Aorta (tissue), 5 donors: ENCODE results near the gene RAB4A. TPM values are rescaled to one million over a fixed set of nuclear protein-coding genes. Genes with fewer than 3 reads are reported as not detected.
"Not testable (repeated sequence)": the region's sequence is repeated elsewhere in the genome, so short reads cannot be mapped to it uniquely, and the experiment has no call there.

Source experiments
- ATAC-seq: fragments of 200-7000 bp; cut with Tn5 transposase; one replicate; pipeline ENCODE4 v1.9.1; 2022; ENCODE audit warnings: moderate library complexity; ENCODE audit not compliant: low FRiP score
- DNase-seq, 2 donors: peaks; one replicate each; pipeline ENCODE4 v3.0.0-alpha.2; 2020
- H3K27ac ChIP-seq, 2 donors: one replicate each; pipeline ENCODE4 v1.5.1; 2013; ENCODE audit warnings: low read length in 2 of 2, mild to moderate bottlenecking in 2 of 2, moderate library complexity in 2 of 2, control low read depth in 1 of 2, inconsistent platforms in 1 of 2, low read depth in 1 of 2
- H3K27me3 ChIP-seq, 2 donors: one replicate each; pipeline ENCODE4 v1.6.1; 2013; ENCODE audit warnings: control low read depth in 1 of 2, low read length in 1 of 2, mild to moderate bottlenecking in 1 of 2, moderate library complexity in 1 of 2; ENCODE audit not compliant: insufficient read depth in 2 of 2, control insufficient read depth in 1 of 2
- H3K36me3 ChIP-seq, 2 donors: one replicate each; pipeline ENCODE4 v1.6.1; 2013; ENCODE audit warnings: control low read depth in 1 of 2, low read length in 1 of 2, mild to moderate bottlenecking in 1 of 2; ENCODE audit not compliant: insufficient read depth in 2 of 2, control insufficient read depth in 1 of 2
- H3K4me1 ChIP-seq, 2 donors: one replicate each; pipeline ENCODE4 v1.6.1; 2013; ENCODE audit warnings: low read length in 2 of 2, control low read depth in 1 of 2, mild to moderate bottlenecking in 1 of 2, moderate library complexity in 1 of 2; ENCODE audit not compliant: insufficient read depth in 2 of 2, control insufficient read depth in 1 of 2
- H3K4me3 ChIP-seq, 2 donors: one replicate each; pipeline ENCODE4 v1.5.1; 2013; ENCODE audit warnings: low read length in 2 of 2, control low read depth in 1 of 2, mild to moderate bottlenecking in 1 of 2
- H3K9me3 ChIP-seq: one replicate; pipeline ENCODE4 v1.6.1; 2013; ENCODE audit warnings: mild to moderate bottlenecking, low read length; ENCODE audit not compliant: control insufficient read depth
- WGBS, 2 donors: extraction: QIAGEN DNeasy Blood & Tissue Kit; methylation state at CpG; one replicate each; pipeline ENCODE4 v1.1.7; 2013; 5-methylcytosine and 5-hydroxymethylcytosine counted together
- intact Hi-C, 2 donors: fragments of 100-400 bp; cut with DNase I; formaldehyde crosslinking; loops; one replicate each; pipeline versions ENCODE4 v1.14.2 to v1.15.0; 2022
- polyA plus RNA-seq, 2 donors: library from polyadenylated mRNA; stranded (reverse); fragments of 200-250 nt; gene quantifications; one replicate each; pipeline ENCODE4 v1.2.3, GENCODE V29; 2013
- total RNA-seq, 2 donors: library from RNA; stranded (reverse); fragmentation: NEBNext Ultra II Directional; extraction: Animal tissue kit (Norgen Biotek cat#: 25700); gene quantifications; one replicate each; pipeline ENCODE4 v1.2.1, GENCODE V29; 2021
- donor health status: healthy with polysubstance abuse.
- donor health status: Bipolar disorder and iron deficiency.
- donor health status: DM: no; HTN: no; CAD: no.
- donor health status: DM: no; HTN: no; CAD: no.
- donor health status: DM: yes; HTN: yes; CAD: no.

Gene RAB4A
- total and polyA plus RNA-seq, 4 donors, result 38.1 to 60.5 (median 58.6) TPM

DNA sequence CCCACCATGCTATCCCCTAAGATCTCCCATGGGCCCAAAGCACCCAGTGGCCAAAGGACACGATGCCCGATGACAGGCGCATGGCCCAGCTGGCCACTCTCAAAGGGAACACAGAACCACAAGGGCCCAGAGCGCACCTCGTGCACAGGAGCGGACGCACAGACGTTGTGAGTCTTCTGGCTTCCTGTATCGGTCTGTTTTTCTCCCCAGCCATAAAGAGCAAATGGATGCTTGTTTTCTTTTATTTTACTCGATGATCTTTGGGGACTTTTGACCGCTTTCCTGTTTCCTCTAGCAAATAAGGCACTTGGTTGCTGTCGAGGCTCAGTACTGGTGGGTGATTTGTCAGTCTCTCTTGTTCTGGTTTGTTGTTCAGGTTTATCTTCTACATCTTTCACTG, 55.7 kb downstream of the RAB4A start:
- Histone ChIP-seq H3K4me3 (no peak overlapping the region), H3K36me3 (no peaks in the 10 kb centered on the region), H3K27me3 (no peaks in the 10 kb centered on the region), H3K9me3 (no peaks in the 10 kb centered on the region), H3K4me1 (no peaks in the 10 kb centered on the region), H3K27ac (no peak overlapping the region)
- DNase-seq (no peak), ATAC-seq (no peak)
- intact Hi-C loops, result no loop called here
- WGBS, 2 donors, result 90 to 92% methylated on average over 12 of the region's 12 CpGs

DNA sequence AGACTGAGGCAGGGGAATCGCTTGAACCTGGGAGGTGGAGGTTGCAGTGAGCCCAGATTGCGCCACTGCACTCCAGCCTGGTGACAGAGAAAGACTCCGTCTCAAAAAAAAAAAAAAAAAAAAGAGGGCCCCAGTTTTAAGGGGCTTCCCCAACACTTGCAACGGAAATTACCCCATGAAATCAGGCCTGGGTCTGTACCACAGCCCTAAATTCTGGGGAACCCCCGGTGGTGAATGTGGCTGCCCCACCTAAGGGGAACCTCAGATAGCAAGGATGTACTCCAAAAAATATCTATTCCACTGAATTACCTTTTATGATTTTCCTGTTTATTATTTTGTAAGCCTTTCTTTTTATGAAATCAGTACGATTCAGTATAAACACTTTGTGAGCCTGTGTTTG, 56.9 kb downstream of the RAB4A start:
- H3K36me3 ChIP-seq, H3K27ac ChIP-seq, DNase-seq, intact Hi-C loops, H3K4me1 ChIP-seq, H3K4me3 ChIP-seq, ATAC-seq, H3K9me3 ChIP-seq, H3K27me3 ChIP-seq: not testable (repeated sequence)
- 97 to 98% methylated on average over 6 of the region's 6 CpGs for WGBS, 2 donors

DNA sequence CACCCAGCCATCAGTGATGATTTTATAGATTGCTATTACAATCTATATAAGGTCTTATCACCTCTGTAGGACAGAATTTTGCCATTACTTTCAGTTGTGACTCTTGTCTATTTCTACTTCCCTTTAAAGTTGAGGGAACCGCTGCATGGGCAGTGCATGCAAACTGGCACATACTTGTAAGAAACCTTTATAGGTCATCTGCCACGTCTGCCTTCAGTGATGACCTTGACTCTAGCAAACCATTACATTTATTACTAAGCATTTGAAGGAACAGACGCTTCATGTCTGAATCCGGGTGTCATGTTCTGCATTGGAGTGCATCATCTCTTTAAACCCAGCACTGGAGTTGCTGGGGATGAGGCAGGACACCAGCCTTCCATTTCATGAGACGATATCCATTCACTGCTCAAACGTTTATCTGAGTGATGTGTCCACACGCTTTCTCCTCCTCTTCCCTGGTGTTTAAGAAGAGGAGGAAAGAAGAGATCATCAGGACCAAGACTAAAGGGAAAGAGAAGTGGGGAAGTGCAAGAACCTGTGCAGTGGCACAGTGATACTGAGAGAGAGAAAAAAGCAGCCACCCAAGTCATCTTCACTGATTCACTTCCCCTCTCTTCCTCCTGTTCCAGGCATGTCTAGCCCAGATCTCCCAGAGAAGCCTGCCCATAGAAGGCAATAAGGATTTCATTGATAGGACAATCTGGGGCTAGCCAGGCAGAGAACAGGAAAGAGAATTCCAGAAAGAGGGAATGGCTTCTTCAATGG, 57.9 kb downstream of the RAB4A start:
- Histone ChIP-seq H3K4me3 (no peak overlapping the region), H3K36me3 (no peaks in the 10 kb centered on the region), H3K9me3 (no peaks in the 10 kb centered on the region), H3K27me3 (no peaks in the 10 kb centered on the region), H3K4me1 (no peaks in the 10 kb centered on the region), H3K27ac (no peak overlapping the region)
- intact Hi-C loops, result no loop called here
- DNase-seq, result no peak
- WGBS, 2 donors, result 84 to 93% methylated on average over 7 of the region's 7 CpGs
- no peak for ATAC-seq

DNA sequence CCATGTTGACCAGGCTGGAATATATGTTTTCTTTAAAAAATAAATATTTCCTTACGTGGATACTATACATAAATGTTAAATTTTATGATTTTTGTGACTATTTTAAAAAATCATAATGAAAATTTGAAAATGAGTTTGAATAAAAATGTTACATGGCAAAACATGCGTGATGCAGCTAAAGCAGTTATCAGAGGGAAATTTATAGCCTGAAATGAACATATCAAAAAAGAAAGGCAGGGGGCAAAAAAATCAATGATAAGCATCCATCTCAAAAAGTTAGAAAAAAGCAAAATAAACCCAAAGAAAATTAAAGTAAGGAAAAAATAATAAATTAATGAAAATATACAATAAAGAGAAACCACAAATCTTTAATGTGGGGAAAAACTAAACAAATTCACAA, 63.4 kb downstream of the RAB4A start:
- no peaks in the 10 kb centered on the region for H3K9me3 ChIP-seq
- no peaks in the 10 kb centered on the region for H3K4me1 ChIP-seq
- H3K4me3 ChIP-seq, result no peak overlapping the region
- intact Hi-C loops, result no loop called here
- no peak overlapping the region for H3K27ac ChIP-seq
- 97 to 98% methylated on average over 2 of the region's 2 CpGs for WGBS, 2 donors
- H3K27me3 ChIP-seq, result no peaks in the 10 kb centered on the region
- no peaks in the 10 kb centered on the region for H3K36me3 ChIP-seq
- DNase-seq (no peak), ATAC-seq (no peak)

DNA sequence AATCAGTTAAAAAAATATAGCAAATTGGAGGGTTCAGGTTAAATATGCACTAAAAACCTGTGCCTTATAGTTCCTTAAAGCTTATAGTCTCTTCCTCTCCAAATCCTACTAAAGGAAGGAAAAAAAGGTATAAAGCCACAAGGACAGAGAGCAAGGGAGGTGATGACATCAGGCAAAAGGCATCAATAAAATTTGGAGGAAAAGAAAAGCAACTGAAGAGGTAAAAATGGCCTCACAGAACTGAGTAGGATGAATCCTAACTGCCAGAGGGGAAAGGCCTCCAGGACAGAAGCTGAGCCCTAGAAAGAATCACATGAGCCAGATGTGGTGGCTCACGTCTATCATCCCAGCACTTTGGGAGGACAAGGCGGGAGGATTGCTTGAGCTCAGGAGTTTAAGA, 63.8 kb downstream of the RAB4A start:
- Histone ChIP-seq H3K4me3 (no peak overlapping the region), H3K27ac (no peak overlapping the region), H3K4me1 (no peaks in the 10 kb centered on the region), H3K36me3 (no peaks in the 10 kb centered on the region), H3K9me3 (no peaks in the 10 kb centered on the region), H3K27me3 (no peaks in the 10 kb centered on the region)
- WGBS, 2 donors, result 97% methylated on average over 2 of the region's 2 CpGs
- DNase-seq (no peak), ATAC-seq (no peak)
- intact Hi-C loops, result loop anchor here in 1 of 2 donors (5.0 kb wide), 1 partner anchor 62 kb away; the partner anchor contains the start of gene RAB4A

DNA sequence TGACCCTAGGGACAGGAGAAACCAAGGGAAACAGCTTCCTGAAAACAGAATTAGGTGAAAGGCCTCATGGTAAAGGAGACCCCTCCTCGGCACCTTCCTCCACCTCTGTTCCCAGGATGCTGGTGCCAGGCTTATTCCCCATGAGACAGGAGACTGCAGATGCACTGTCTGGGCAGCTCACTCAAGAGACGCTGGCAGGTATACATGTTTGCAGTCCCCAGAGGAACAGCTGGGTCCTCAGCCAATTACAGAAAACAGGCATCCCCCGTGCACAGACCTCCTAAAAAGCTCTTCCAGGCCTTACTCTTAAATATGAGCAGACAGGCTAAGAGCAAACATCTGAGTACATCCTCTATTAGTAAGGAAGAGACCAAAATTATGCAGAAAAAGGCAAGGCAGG, 65.4 kb downstream of the RAB4A start:
- H3K4me1 ChIP-seq, result no peaks in the 10 kb centered on the region
- no peak overlapping the region for H3K4me3 ChIP-seq
- no peaks in the 10 kb centered on the region for H3K9me3 ChIP-seq
- no peak for DNase-seq
- no peak overlapping the region for H3K27ac ChIP-seq
- intact Hi-C loops, result loop anchor here in 1 of 2 donors (5.0 kb wide), 1 partner anchor 64 kb away; the partner anchor contains the start of gene RAB4A
- H3K27me3 ChIP-seq, result no peaks in the 10 kb centered on the region
- WGBS, 2 donors, result 37 to 41% methylated on average over 3 of the region's 3 CpGs
- no peaks in the 10 kb centered on the region for H3K36me3 ChIP-seq
- ATAC-seq, result no peak

DNA sequence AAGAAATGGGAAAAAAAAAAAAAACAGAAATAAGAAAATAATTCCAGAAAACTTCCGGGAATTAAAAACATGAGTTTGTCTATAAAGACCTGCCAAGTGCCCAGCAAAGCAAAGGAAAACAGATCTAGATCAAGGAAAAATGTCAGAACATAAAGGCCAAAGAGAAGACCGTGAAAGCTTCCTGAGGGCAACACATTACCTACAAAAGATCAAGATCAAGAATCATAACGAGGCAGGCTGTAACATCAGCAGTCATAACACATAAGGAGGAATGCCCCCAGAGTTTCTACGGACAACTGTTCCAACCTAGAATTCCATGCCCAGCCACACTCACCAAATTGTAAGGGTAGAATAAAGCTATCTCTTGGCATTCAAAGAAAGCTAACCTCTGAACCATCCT, 68.2 kb downstream of the RAB4A start:
- H3K4me1 ChIP-seq, result no peaks in the 10 kb centered on the region
- no peaks in the 10 kb centered on the region for H3K9me3 ChIP-seq
- no peak overlapping the region for H3K4me3 ChIP-seq
- H3K27me3 ChIP-seq, result no peaks in the 10 kb centered on the region
- H3K36me3 ChIP-seq, result no peaks in the 10 kb centered on the region
- no peak overlapping the region for H3K27ac ChIP-seq
- intact Hi-C loops, result loop anchor here in 1 of 2 donors (5.0 kb wide), 1 partner anchor 67 kb away; the partner anchor contains the start of gene RAB4A
- WGBS, 2 donors, result 84 to 88% methylated on average over 4 of the region's 4 CpGs
- no peak for DNase-seq
- ATAC-seq, result no peak

DNA sequence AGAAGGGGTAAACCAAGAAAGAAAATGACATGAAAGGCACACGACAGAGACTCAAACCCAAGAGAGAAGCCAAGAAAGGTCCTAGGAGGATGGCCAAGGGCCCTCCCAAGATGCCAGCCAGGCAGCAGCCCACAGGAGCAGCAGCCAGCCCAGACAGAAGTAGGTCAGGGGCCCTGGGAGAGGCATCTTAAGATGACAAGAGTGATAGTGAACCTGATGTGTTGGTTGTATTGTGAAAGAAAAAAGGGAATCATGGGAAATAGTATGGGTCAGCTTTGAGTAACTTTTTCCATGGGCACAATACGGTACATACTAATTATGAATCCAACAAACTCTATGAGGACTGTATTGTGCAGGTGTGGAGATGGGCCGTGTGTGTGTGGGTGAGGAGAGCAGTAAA, 68.6 kb downstream of the RAB4A start:
- Histone ChIP-seq H3K36me3 (no peaks in the 10 kb centered on the region), H3K4me3 (no peak overlapping the region), H3K9me3 (no peaks in the 10 kb centered on the region), H3K27ac (no peak overlapping the region), H3K27me3 (no peaks in the 10 kb centered on the region), H3K4me1 (no peaks in the 10 kb centered on the region)
- peak in 1 of 2 donors; percentile 55 for DNase-seq
- WGBS, 2 donors, result 96% methylated on average over 3 of the region's 3 CpGs
- intact Hi-C loops, result loop anchor here in 1 of 2 donors (5.0 kb wide), 1 partner anchor 67 kb away; the partner anchor contains the start of gene RAB4A
- no peak for ATAC-seq

DNA sequence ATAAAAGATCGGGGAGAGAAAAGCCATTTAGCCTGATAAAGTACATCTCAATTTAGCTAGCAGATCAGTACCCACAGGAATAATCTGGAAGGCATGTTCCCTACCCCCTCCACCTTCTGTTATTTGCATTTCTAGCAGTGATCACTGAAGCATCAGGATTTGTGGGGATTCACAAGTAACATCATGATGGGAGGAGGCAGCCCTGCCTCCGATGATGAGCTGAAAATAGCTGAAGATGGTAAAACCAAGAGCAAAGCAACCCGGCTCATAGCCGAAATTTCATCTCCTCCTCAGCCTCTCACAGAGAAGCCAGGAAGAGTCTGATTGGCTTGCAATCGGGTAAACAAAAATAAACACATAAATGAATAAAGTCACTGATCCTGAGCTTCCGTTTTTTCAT, 69.6 kb downstream of the RAB4A start:
- WGBS, 2 donors, result 95 to 96% methylated on average over 6 of the region's 6 CpGs
- intact Hi-C loops, result no loop called here
- no peaks in the 10 kb centered on the region for H3K9me3 ChIP-seq
- no peak for ATAC-seq
- no peaks in the 10 kb centered on the region for H3K4me1 ChIP-seq
- no peaks in the 10 kb centered on the region for H3K27me3 ChIP-seq
- no peaks in the 10 kb centered on the region for H3K36me3 ChIP-seq
- no peak for DNase-seq
- no peak overlapping the region for H3K27ac ChIP-seq
- H3K4me3 ChIP-seq, result no peak overlapping the region
